Gastrocnemius medialis (tissue), 4 donors: ENCODE measurements around the gene SMAD2. TPM values are rescaled to one million over a fixed set of nuclear protein-coding genes. Genes with fewer than 3 reads are reported as not detected.

Source experiments
- ATAC-seq, 2 donors: fragments of 150-250 bp; one replicate each; pipeline ENCODE4 v1.9.1; 2016
- DNase-seq, 2 donors: peaks; one replicate each; pipeline ENCODE4 v3.0.0-alpha.2; 2019
- H3K27ac ChIP-seq, 4 donors: fragments of 200-600 bp; sonication (generic); 1 replicate in 1 of 4; 2 replicates in 3 of 4; pipeline ENCODE4 v1.5.1; 2016 to 2018; ENCODE audit warnings: mild to moderate bottlenecking in 2 of 4, moderate library complexity in 1 of 4
- H3K27me3 ChIP-seq, 3 donors: fragments of 200-600 bp; sonication (generic) in 2 of 3; 1 replicate in 1 of 3; 2 replicates in 2 of 3; pipeline versions ENCODE4 v1.5.1 to v1.6.0; 2016 to 2019; ENCODE audit warnings: mild to moderate bottlenecking in 1 of 3, moderate library complexity in 1 of 3
- H3K36me3 ChIP-seq, 2 donors: fragments of 200-600 bp; sonication (generic) in 1 of 2; one replicate each; pipeline ENCODE4 v1.5.1; 2017 to 2018
- H3K4me1 ChIP-seq, 2 donors: fragments of 200-600 bp; sonication (generic) in 1 of 2; one replicate each; pipeline ENCODE4 v1.5.1; 2016 to 2017; ENCODE audit warnings: mild to moderate bottlenecking in 2 of 2
- H3K4me3 ChIP-seq, 4 donors: fragments of 200-600 bp; sonication (generic) in 3 of 4; 1 replicate in 1 of 4; 2 replicates in 3 of 4; pipeline ENCODE4 v1.5.1; 2016 to 2019; ENCODE audit warnings: mild to moderate bottlenecking in 2 of 4
- H3K9me3 ChIP-seq, 3 donors: fragments of 200-600 bp; sonication (generic) in 2 of 3; 1 replicate in 1 of 3; 2 replicates in 2 of 3; pipeline ENCODE4 v1.5.1; 2016 to 2019
- CTCF ChIP-seq, 5 experiments: fragments of 450-650 bp in 3 of 5; fragments of 200-600 bp in 2 of 5; sonication (generic) in 2 of 5; IDR thresholded peaks in 4 of 5; conservative IDR thresholded peaks in 1 of 5; 1 replicate in 4 of 5; 2 replicates in 1 of 5; pipeline ENCODE4 v1.5.1; 2016 to 2019; ENCODE audit warnings: antibody characterized with exemption in 5 of 5, mild to moderate bottlenecking in 3 of 5, moderate library complexity in 3 of 5
- POLR2A ChIP-seq, 2 donors: fragments of 450-650 bp; IDR thresholded peaks; one replicate each; pipeline ENCODE4 v1.6.1; 2017; ENCODE audit warnings: antibody characterized with exemption in 2 of 2, mild to moderate bottlenecking in 2 of 2, moderate library complexity in 2 of 2
- in situ Hi-C, 4 donors: fragments of 200-750 bp; cut with MboI; loops; one replicate each; pipeline versions ENCODE4 v1.15.0 to v1.8.0; 2017; ENCODE audit warnings: low sequenced_read_pairs in 4 of 4
- intact Hi-C: fragments of 100-400 bp; cut with DNase I; formaldehyde crosslinking; loops from one replicate; pipeline ENCODE4 v1.15.1; 2023; ENCODE audit warnings: low total_unique reads
- total RNA-seq, 4 donors: library from RNA; depleted of rRNA; stranded (reverse); fragments of >200 nt; gene quantifications; one replicate each; pipeline versions ENCODE4 v1.1.0 to v1.2.3, GENCODE V29; 2016

SMAD2 gene
- total RNA-seq, 4 donors from 2014 or later = 53.6 to 67.7 (median 61.3) TPM

- peaks cover 25 to 30% of the 10 kb centered on the region in 2 donors for H3K4me1 ChIP-seq
- no peak overlapping the region for H3K27ac ChIP-seq
- H3K27me3 ChIP-seq = no peaks in the 10 kb centered on the region
- no peak for TF ChIP-seq POLR2A (IDR thresholded peaks at IDR 0.05)
- TF ChIP-seq CTCF (IDR thresholded peaks at IDR 0.05 in 4 of 5, conservative IDR thresholded peaks at IDR 0.05 in 1 of 5) = no peak
- no peak overlapping the region for H3K4me3 ChIP-seq
- H3K36me3 ChIP-seq = peaks cover 0 to 17% of the 10 kb centered on the region in 2 donors
- in situ Hi-C loops (no loop called here), intact Hi-C loops (no loop called here)
- peaks cover 0 to 14% (median 0%) of the 10 kb centered on the region in 3 donors for H3K9me3 ChIP-seq
- DNase-seq (no peak), ATAC-seq (no peak)
These were observed 71.9 kb downstream of the SMAD2 start for GRCh38 chr18:47858607-47859006.

GRCh38 chr18:47847635-47848034 is 82.8 kb downstream of the SMAD2 start:
- Histone ChIP-seq H3K9me3 (no peaks in the 10 kb centered on the region), H3K27ac (no peak overlapping the region), H3K36me3 (peaks cover 4 to 22% of the 10 kb centered on the region in 2 donors), H3K4me1 (no peaks in the 10 kb centered on the region), H3K4me3 (no peak overlapping the region), H3K27me3 (no peaks in the 10 kb centered on the region)
- DNase-seq (no peak), ATAC-seq (no peak)
- in situ Hi-C loops = no loop called here
- intact Hi-C loops = no loop called here
- TF ChIP-seq CTCF (IDR thresholded peaks at IDR 0.05 in 4 of 5, conservative IDR thresholded peaks at IDR 0.05 in 1 of 5) (no peak), POLR2A (IDR thresholded peaks at IDR 0.05) (no peak)

DNA sequence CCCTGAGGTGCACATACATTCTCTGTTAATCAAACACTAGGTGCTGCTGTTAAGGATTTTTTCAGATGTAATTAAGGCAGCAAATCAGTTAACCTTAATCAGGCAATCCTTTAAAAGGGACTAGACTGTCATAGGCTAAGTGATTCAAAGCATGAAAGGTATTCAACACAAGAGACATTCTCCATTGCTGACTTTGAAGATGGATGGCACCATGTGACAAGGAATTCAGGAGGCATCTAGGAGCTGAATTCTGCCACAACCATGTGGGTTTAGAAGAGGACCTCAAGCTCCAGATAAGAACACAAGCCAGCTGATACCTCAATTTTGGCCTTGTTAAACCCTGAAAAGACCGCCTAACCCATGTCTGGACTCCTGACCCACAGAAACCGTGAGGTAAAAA is 84.0 kb downstream of the SMAD2 start:
- Histone ChIP-seq H3K36me3 (peaks cover 4 to 26% of the 10 kb centered on the region in 2 donors), H3K27me3 (no peaks in the 10 kb centered on the region)
- intact Hi-C loops = no loop called here

DNA sequence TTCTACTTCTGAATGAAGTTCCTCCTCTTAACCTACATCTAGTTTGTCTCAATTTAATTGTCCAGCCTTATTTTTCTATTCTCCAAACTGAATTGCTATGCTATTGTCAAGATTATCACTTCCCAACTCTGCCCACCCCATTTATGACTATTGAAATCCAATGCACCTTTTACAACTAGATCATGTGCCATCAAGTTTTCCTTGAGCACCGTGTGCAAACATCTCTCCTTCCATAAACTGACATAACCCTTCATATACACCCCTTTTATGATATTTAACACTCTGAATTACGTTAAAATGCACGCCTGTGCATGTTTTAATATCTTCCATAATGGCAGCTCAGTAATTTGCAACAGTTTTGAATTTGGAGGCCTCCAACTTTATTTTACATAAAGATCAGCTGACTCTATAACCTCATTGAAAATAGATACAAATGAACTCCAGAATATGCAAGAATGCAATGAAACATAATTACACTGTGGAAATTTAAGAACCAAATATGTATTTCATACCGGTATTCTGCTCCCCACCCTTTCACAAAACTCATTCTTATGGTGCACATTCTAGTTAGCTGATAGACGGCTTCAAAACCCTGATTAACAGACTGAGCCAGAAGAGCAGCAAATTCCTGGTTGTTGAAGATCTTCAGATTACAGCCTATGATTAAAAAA is 85.5 kb downstream of the SMAD2 start:
- no peak overlapping the region for H3K27ac ChIP-seq
- TF ChIP-seq POLR2A (IDR thresholded peaks at IDR 0.05) (no peak), CTCF (IDR thresholded peaks at IDR 0.05 in 4 of 5, conservative IDR thresholded peaks at IDR 0.05 in 1 of 5) (no peak)
- in situ Hi-C loops (no loop called here), intact Hi-C loops (no loop called here)
- no peak for DNase-seq
- no peaks in the 10 kb centered on the region for H3K9me3 ChIP-seq
- no peak overlapping the region for H3K4me3 ChIP-seq
- no peak for ATAC-seq
- H3K36me3 ChIP-seq = peaks cover 4 to 40% of the 10 kb centered on the region in 2 donors
- no peaks in the 10 kb centered on the region for H3K4me1 ChIP-seq
- H3K27me3 ChIP-seq = no peaks in the 10 kb centered on the region

More for the DNA sequence above, 84.0 kb downstream of the SMAD2 start:
- no peak overlapping the region for H3K4me3 ChIP-seq
- H3K9me3 ChIP-seq = no peaks in the 10 kb centered on the region
- DNase-seq (no peak), ATAC-seq (no peak)
- no peaks in the 10 kb centered on the region for H3K4me1 ChIP-seq
- no peak overlapping the region for H3K27ac ChIP-seq
- TF ChIP-seq CTCF (IDR thresholded peaks at IDR 0.05 in 4 of 5, conservative IDR thresholded peaks at IDR 0.05 in 1 of 5) = no peak
- no peak for TF ChIP-seq POLR2A (IDR thresholded peaks at IDR 0.05)
- in situ Hi-C loops = no loop called here

DNA sequence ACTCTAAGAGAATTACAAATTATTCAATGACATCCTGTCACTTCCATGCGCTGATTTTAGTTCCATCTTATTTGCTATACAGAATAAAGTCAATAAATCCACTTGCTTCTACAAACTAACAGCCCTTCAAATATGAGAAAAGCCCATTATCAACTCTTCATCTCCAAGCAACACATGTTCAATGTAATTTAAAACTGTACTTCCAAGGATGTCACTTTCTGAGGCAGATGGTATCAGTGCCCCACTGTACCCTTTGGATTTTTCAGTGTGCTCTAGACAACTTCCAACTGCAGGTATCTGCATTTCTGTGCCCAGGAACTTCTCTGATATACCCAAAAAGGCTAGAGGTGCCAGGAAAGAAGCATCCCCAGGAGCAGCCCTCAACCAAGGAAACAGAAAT is 87.6 kb downstream of the SMAD2 start:
- Histone ChIP-seq H3K27ac (no peak overlapping the region), H3K4me3 (no peak overlapping the region), H3K4me1 (no peaks in the 10 kb centered on the region), H3K27me3 (no peaks in the 10 kb centered on the region), H3K9me3 (no peaks in the 10 kb centered on the region), H3K36me3 (peaks cover 4 to 48% of the 10 kb centered on the region in 2 donors)
- TF ChIP-seq CTCF (IDR thresholded peaks at IDR 0.05 in 4 of 5, conservative IDR thresholded peaks at IDR 0.05 in 1 of 5) (no peak), POLR2A (IDR thresholded peaks at IDR 0.05) (no peak)
- ATAC-seq (no peak), DNase-seq (no peak)
- in situ Hi-C loops (no loop called here), intact Hi-C loops (no loop called here)
